H9 (cell line): Measurements from ENCODE around the gene PTPRH. TPM values are rescaled to one million over a fixed set of nuclear protein-coding genes. Genes with fewer than 3 reads are reported as not detected.

Experiments
- DNase-seq: peaks from one replicate; pipeline ENCODE4 v3.0.0-alpha.2; 2017
- H2AFZ ChIP-seq: one replicate; pipeline ENCODE4 v1.6.1; 2013; ENCODE audit warnings: mild to moderate bottlenecking, low read length, control low read depth, moderate library complexity
- H2AK5ac ChIP-seq: 2 replicates; pipeline ENCODE4 v1.6.1; 2013; ENCODE audit warnings: low read length, control low read depth, mixed read lengths; ENCODE audit not compliant: insufficient read length
- H2BK120ac ChIP-seq: one replicate; pipeline ENCODE4 v1.6.1; 2013; ENCODE audit warnings: low read depth, mild to moderate bottlenecking, low read length, control low read depth, inconsistent platforms; ENCODE audit not compliant: poor library complexity, severe bottlenecking
- H2BK12ac ChIP-seq: 2 replicates; pipeline ENCODE4 v1.6.1; 2013; ENCODE audit warnings: low read length, control low read depth, mixed read lengths, low read depth; ENCODE audit not compliant: insufficient read length
- H2BK15ac ChIP-seq: 2 replicates; pipeline ENCODE4 v1.6.1; 2013; ENCODE audit warnings: low read depth, low read length, control low read depth
- H2BK20ac ChIP-seq: one replicate; pipeline ENCODE4 v1.6.1; 2013; ENCODE audit warnings: low read depth, mild to moderate bottlenecking, low read length, control low read depth, inconsistent platforms; ENCODE audit not compliant: poor library complexity, severe bottlenecking
- H2BK5ac ChIP-seq: 2 replicates; pipeline ENCODE4 v1.6.1; 2013; ENCODE audit warnings: low read length, control low read depth, mixed read lengths; ENCODE audit not compliant: insufficient read length
- H3K14ac ChIP-seq: 2 replicates; pipeline ENCODE4 v1.6.1; 2013; ENCODE audit warnings: low read length, control low read depth; ENCODE audit not compliant: insufficient read depth
- H3K18ac ChIP-seq: 2 replicates; pipeline ENCODE4 v1.6.1; 2013; ENCODE audit warnings: low read depth, mild to moderate bottlenecking, mixed read lengths, low read length, control low read depth; ENCODE audit not compliant: insufficient read length
- H3K23ac ChIP-seq: 2 replicates; pipeline ENCODE4 v1.6.1; 2013; ENCODE audit warnings: low read length, control low read depth, mixed read lengths, low read depth; ENCODE audit not compliant: insufficient read length
- H3K23me2 ChIP-seq: 2 replicates; pipeline ENCODE4 v1.6.1; 2013; ENCODE audit warnings: low read depth, mild to moderate bottlenecking, mixed read lengths, low read length, control low read depth; ENCODE audit not compliant: insufficient read length, poor library complexity, severe bottlenecking
- H3K27ac ChIP-seq: 2 replicates; pipeline ENCODE4 v1.5.1; 2013; ENCODE audit warnings: low read length, control low read depth, mixed read lengths, low read depth; ENCODE audit not compliant: insufficient read length
- H3K27me3 ChIP-seq: 2 replicates; pipeline ENCODE4 v1.6.1; 2013; ENCODE audit warnings: low read length, control low read depth, inconsistent platforms; ENCODE audit not compliant: insufficient read depth
- H3K4ac ChIP-seq: 2 replicates; pipeline ENCODE4 v1.6.1; 2013; ENCODE audit warnings: low read depth, mild to moderate bottlenecking, control low read depth, inconsistent platforms, low read length, moderate library complexity
- H3K4me1 ChIP-seq: 2 replicates; pipeline ENCODE4 v1.6.1; 2013; ENCODE audit warnings: low read length, control low read depth, inconsistent platforms; ENCODE audit not compliant: insufficient read depth
- H3K4me2 ChIP-seq: 2 replicates; pipeline ENCODE4 v1.6.1; 2013; ENCODE audit warnings: low read length, control low read depth, mixed read lengths; ENCODE audit not compliant: insufficient read length, insufficient read depth
- H3K56ac ChIP-seq: 2 replicates; pipeline ENCODE4 v1.6.1; 2013; ENCODE audit warnings: low read depth, mild to moderate bottlenecking, mixed read lengths, low read length, control low read depth; ENCODE audit not compliant: insufficient read length
- H3K79me1 ChIP-seq: 2 replicates; pipeline ENCODE4 v1.6.1; 2013; ENCODE audit warnings: low read depth, mild to moderate bottlenecking, moderate library complexity, low read length, control low read depth, inconsistent platforms; ENCODE audit not compliant: insufficient read depth, poor library complexity, severe bottlenecking
- H3K79me2 ChIP-seq: 2 replicates; pipeline ENCODE4 v1.6.1; 2013; ENCODE audit warnings: low read length, control low read depth, inconsistent platforms; ENCODE audit not compliant: insufficient read depth
- H3K9ac ChIP-seq: 2 replicates; pipeline ENCODE4 v1.6.1; 2013; ENCODE audit warnings: low read length, control low read depth, mixed read lengths; ENCODE audit not compliant: insufficient read length; ENCODE audit errors: extremely low read depth
- H3K9me3 ChIP-seq: one replicate; pipeline ENCODE4 v1.6.1; 2013; ENCODE audit warnings: low read depth, low read length, inconsistent platforms; ENCODE audit not compliant: control insufficient read depth
- H3T11ph ChIP-seq: one replicate; pipeline ENCODE4 v1.6.1; 2013; ENCODE audit warnings: mild to moderate bottlenecking, low read length, control low read depth, inconsistent platforms
- H4K20me1 ChIP-seq: one replicate; pipeline ENCODE4 v1.6.1; 2013; ENCODE audit not compliant: control insufficient read depth, insufficient read length, insufficient read depth
- H4K5ac ChIP-seq: 2 replicates; pipeline ENCODE4 v1.6.1; 2013; ENCODE audit warnings: low read depth, mild to moderate bottlenecking, mixed read lengths, low read length, control low read depth; ENCODE audit not compliant: insufficient read length
- H4K8ac ChIP-seq: replicated peaks from 2 replicates; pipeline ENCODE4 v1.6.1; 2013; ENCODE audit warnings: low read length, control low read depth, mixed read lengths, low read depth; ENCODE audit not compliant: insufficient read length
- H4K91ac ChIP-seq: 2 replicates; pipeline ENCODE4 v1.6.1; 2013; ENCODE audit warnings: low read depth, mild to moderate bottlenecking, moderate library complexity, mixed read lengths, low read length, control low read depth; ENCODE audit not compliant: insufficient read length
- H3K27ac Mint-ChIP-seq, 3 experiments: 2 replicates in 2 of 3; 3 replicates in 1 of 3; pipeline ENCODE4 v1.8.0; 2020 to 2021; ENCODE audit warnings: mixed read lengths in 3 of 3, mild to moderate bottlenecking in 1 of 3, moderate library complexity in 1 of 3
- H3K27me3 Mint-ChIP-seq: 2 replicates; pipeline ENCODE4 v1.8.0; 2021; ENCODE audit warnings: low read depth, mild to moderate bottlenecking, moderate library complexity, mixed read lengths
- H3K36me3 Mint-ChIP-seq, 3 experiments: 2 replicates in 2 of 3; 3 replicates in 1 of 3; pipeline ENCODE4 v1.8.0; 2020 to 2021; ENCODE audit warnings: low read depth in 3 of 3, mixed read lengths in 3 of 3; ENCODE audit not compliant: insufficient read depth in 1 of 3
- H3K4me1 Mint-ChIP-seq, 2 experiments: 2 replicates each; pipeline ENCODE4 v1.8.0; 2020; ENCODE audit warnings: mixed read lengths in 2 of 2
- H3K4me3 Mint-ChIP-seq, 2 experiments: 2 replicates in 1 of 2; 3 replicates in 1 of 2; pipeline ENCODE4 v1.8.0; 2020 to 2021; ENCODE audit warnings: mild to moderate bottlenecking in 2 of 2, mixed read lengths in 2 of 2, moderate library complexity in 1 of 2
- H3K9me3 Mint-ChIP-seq, 2 experiments: 2 replicates in 1 of 2; 3 replicates in 1 of 2; pipeline ENCODE4 v1.8.0; 2020; ENCODE audit warnings: mild to moderate bottlenecking in 2 of 2, mixed read lengths in 2 of 2, moderate library complexity in 1 of 2
- CTCF ChIP-seq: fragments of 200-600 bp; sonication (generic); conservative IDR thresholded peaks from 3 replicates; pipeline ENCODE4 v1.8.0; 2021; ENCODE audit warnings: antibody characterized with exemption, mild to moderate bottlenecking
- WGBS: extraction: QIAGEN DNeasy Blood & Tissue Kit; methylation state at CpG from one replicate; pipeline ENCODE4 v1.1.7; 2013; ENCODE audit warnings: missing lambda C conversion rate, low lambda C conversion rate, mixed read lengths; ENCODE audit not compliant: insufficient read length; ENCODE audit errors: extremely low coverage; 5-methylcytosine and 5-hydroxymethylcytosine counted together
- total RNA-seq: library from RNA; stranded (reverse); gene quantifications from 2 replicates; pipeline ENCODE4 v1.2.1, GENCODE V29; 2021

The PTPRH gene
- total RNA-seq, 1 experiment from 2014 or later, result 0.24 TPM

GRCh38 chr19:55242517-55242916 is 33.2 kb upstream of the PTPRH start:
- Histone ChIP-seq H4K8ac (no peak overlapping the region), H3K56ac (no peak overlapping the region), H2AFZ (no peak overlapping the region), H4K91ac (no peak overlapping the region), H3K23me2 (no peaks in the 10 kb centered on the region), H3K79me1 (no peaks in the 10 kb centered on the region), H3K14ac (no peak overlapping the region), H3K27me3 (no peaks in the 10 kb centered on the region), H3K4me1 (no peaks in the 10 kb centered on the region), H3K9ac (no peak overlapping the region), H3K23ac (no peak overlapping the region), H3K9me3 (no peaks in the 10 kb centered on the region), H3T11ph (no peak overlapping the region), H3K18ac (no peak overlapping the region), H2AK5ac (no peak overlapping the region), H2BK20ac (no peak overlapping the region), H4K20me1 (no peaks in the 10 kb centered on the region), H2BK120ac (no peak overlapping the region), H3K79me2 (no peaks in the 10 kb centered on the region), H2BK15ac (no peak overlapping the region), H4K5ac (no peak overlapping the region), H3K27ac (no peak overlapping the region), H2BK12ac (no peak overlapping the region), H3K4ac (no peak overlapping the region), H2BK5ac (no peak overlapping the region), H3K4me2 (no peak overlapping the region)
- DNase-seq, result no peak
- WGBS, result no CpG with 5 or more reads among the region's 7 CpGs
- H3K27ac Mint-ChIP-seq, result peak overlapping the region in 1 of 3 experiments; percentile 40; a peak in 1 of 7 replicates
- no peak overlapping the region for H3K4me3 Mint-ChIP-seq
- H3K27me3 Mint-ChIP-seq, result no peaks in the 10 kb centered on the region
- no peak for TF ChIP-seq CTCF
- H3K36me3 Mint-ChIP-seq, result peaks cover 24 to 71% (median 70%) of the 10 kb centered on the region in 3 experiments; a peak in 6 of 7 replicates
- H3K4me1 Mint-ChIP-seq, result no peaks in the 10 kb centered on the region
- H3K9me3 Mint-ChIP-seq, result no peaks in the 10 kb centered on the region
